ENCODE results near the gene CNTNAP4. TPM values are rescaled to one million over a fixed set of nuclear protein-coding genes. Genes with fewer than 3 reads are reported as not detected.

CNTNAP4 gene
- total and polyA plus RNA-seq, 2 of the 13 experiments (the other 11 are each of a cell fraction or from before 2014, with no cell fraction given) = not detected

- POLR2A ChIA-PET = no interaction called here
- BruUV-seq (replicated peaks) = no TSS peak
These were observed 41.4 kb downstream of the CNTNAP4 start for GRCh38 chr16:76318565-76318964.

More at GRCh38 chr16:76318565-76318964, 41.4 kb downstream of the CNTNAP4 start:
- no peak for DNase-seq (ENCODE audit: low spot score)
- CTCF ChIA-PET (ENCODE audit: low intra/inter-chr PET ratio, low total read pairs) = no interaction called here
- no peak overlapping the region for H3K27ac ChIP-seq (ENCODE audit: extremely low read length, insufficient read depth, low read length)
- ATAC-seq = no peak
- H2AFZ ChIP-seq (ENCODE audit: low read length) = no peak overlapping the region
- in situ Hi-C loops (cut with HindIII; ENCODE audit: extremely low pct_ligation_motif_present, low pct_unique_long_range_greater_than_20kb) = no loop called here
- H3K36me3 ChIP-seq (replicated peaks in 1 of 2; ENCODE audit: control insufficient read depth in 1 of 2, insufficient read depth in 2 of 2, low read length in 2 of 2) = no peaks in the 10 kb centered on the region
- no peak overlapping the region for H3K9ac ChIP-seq (ENCODE audit: insufficient read depth, low read depth, low read length)
- FAIRE-seq = no peak
- H3K9me3 ChIP-seq (ENCODE audit: low read length) = no peaks in the 10 kb centered on the region
- H3K4me1 ChIP-seq (ENCODE audit: insufficient read depth, low read length) = no peaks in the 10 kb centered on the region
- H4K20me1 ChIP-seq (ENCODE audit: insufficient read depth, low read length) = no peaks in the 10 kb centered on the region
- intact Hi-C loops (cut with micrococcal nuclease; ENCODE audit: unreplicated experiment) = no loop called here
- no peaks in the 10 kb centered on the region for H3K79me2 ChIP-seq (ENCODE audit: insufficient read depth, low read length)
- H3K4me3 ChIP-seq (replicated peaks in 1 of 3; ENCODE audit: insufficient read depth in 1 of 3, low read depth in 2 of 3, low read length in 3 of 3) = no peak overlapping the region
- no peaks in the 10 kb centered on the region; a peak in 1 of 5 replicates for H3K27me3 ChIP-seq (ENCODE audit: control insufficient read depth in 1 of 2, insufficient read depth in 2 of 2, low read length in 2 of 2)
- TF ChIP-seq NR2C2 (CRISPR knock-in tag; IDR thresholded peaks at IDR 0.05; ENCODE audit: borderline replicate concordance) (no peak), NCOA2 (CRISPR knock-in tag; IDR thresholded peaks at IDR 0.05) (no peak), ZNF646 (CRISPR knock-in tag; IDR thresholded peaks at IDR 0.05) (no peak), ATF6 (CRISPR knock-in tag; conservative IDR thresholded peaks at IDR 0.05) (no peak), ZFP62 (CRISPR knock-in tag; IDR thresholded peaks at IDR 0.05) (no peak), ZNF121 (CRISPR knock-in tag; IDR thresholded peaks at IDR 0.05) (no peak), ZBTB37 (CRISPR knock-in tag; IDR thresholded peaks at IDR 0.05) (no peak), ZSCAN31 (CRISPR knock-in tag; IDR thresholded peaks at IDR 0.05; ENCODE audit: low read depth) (no peak), ZNF414 (CRISPR knock-in tag; IDR thresholded peaks at IDR 0.05) (no peak)
- H3K4me2 ChIP-seq (ENCODE audit: low read depth, low read length) = no peak overlapping the region

All from HepG2 (cell line).